IMR-90 (cell line): ENCODE results near the gene VEZT. TPM values are rescaled to one million over a fixed set of nuclear protein-coding genes. Genes with fewer than 3 reads are reported as not detected.

ENCODE experiments used
- ATAC-seq: fragments of 200-7000 bp; cut with Tn5 transposase; 2 replicates; pipeline ENCODE4 v1.9.1; 2020; ENCODE audit warnings: low read depth, mild to moderate bottlenecking, moderate library complexity
- BruUV-seq: library from RNA; stranded (reverse); fragments of 400-500 nt; replicated peaks from 2 replicates; lab custom pipeline; 2021; lab: Mats Ljungman, UMichigan
- CTCF ChIA-PET: fragments of 300-600 bp; formaldehyde crosslinking; extraction: SDS; loops from one replicate; lab custom pipeline; 2021; ENCODE audit warnings: antibody characterized with exemption; lab: Yijun Ruan, JAX
- POLR2A ChIA-PET: fragments of 300-600 bp; sonication (Branson Sonifier 250); formaldehyde crosslinking; loops from one replicate; lab custom pipeline; 2022; ENCODE audit warnings: antibody characterized with exemption; ENCODE audit not compliant: unreplicated experiment; lab: Charles Lee
- DNase-seq: peaks from one replicate; pipeline ENCODE4 v3.0.0; 2013
- H2AFZ ChIP-seq: replicated peaks from 2 replicates; pipeline ENCODE3; 2013; ENCODE audit warnings: low read length, mild to moderate bottlenecking; ENCODE audit not compliant: poor library complexity
- H2AK5ac ChIP-seq: 2 replicates; pipeline ENCODE4 v1.6.1; 2013; ENCODE audit warnings: low read depth, low read length, inconsistent platforms
- H2AK9ac ChIP-seq: replicated peaks from 2 replicates; pipeline ENCODE3; 2013; ENCODE audit warnings: mild to moderate bottlenecking, low read depth, low read length, moderate library complexity; ENCODE audit not compliant: poor library complexity
- H2BK120ac ChIP-seq: 2 replicates; pipeline ENCODE4 v1.6.1; 2013; ENCODE audit warnings: low read depth, low read length, inconsistent platforms
- H2BK15ac ChIP-seq: 3 replicates; pipeline ENCODE4 v1.6.1; 2013; ENCODE audit warnings: low read depth, low read length, inconsistent platforms
- H2BK20ac ChIP-seq: 2 replicates; pipeline ENCODE4 v1.6.1; 2013; ENCODE audit warnings: low read depth, mild to moderate bottlenecking, inconsistent platforms, low read length, moderate library complexity
- H2BK5ac ChIP-seq: 2 replicates; pipeline ENCODE4 v1.6.1; 2013; ENCODE audit warnings: mild to moderate bottlenecking, low read depth, low read length, inconsistent platforms; ENCODE audit not compliant: poor library complexity, severe bottlenecking
- H3K14ac ChIP-seq: replicated peaks from 2 replicates; pipeline ENCODE4 v1.6.1; 2013; ENCODE audit warnings: low read depth, low read length, inconsistent platforms
- H3K18ac ChIP-seq: 2 replicates; pipeline ENCODE4 v1.6.1; 2013; ENCODE audit warnings: low read depth, low read length, control low read depth
- H3K23ac ChIP-seq: 2 replicates; pipeline ENCODE4 v1.6.1; 2013; ENCODE audit warnings: low read depth, low read length, inconsistent platforms
- H3K27ac ChIP-seq: 2 replicates; pipeline ENCODE4 v1.5.1; 2013; ENCODE audit warnings: mild to moderate bottlenecking, control low read depth, low read length; ENCODE audit not compliant: insufficient read depth
- H3K27me3 ChIP-seq: 2 replicates; pipeline ENCODE4 v1.6.1; 2013; ENCODE audit warnings: low read length; ENCODE audit not compliant: control insufficient read depth, insufficient read depth
- H3K36me3 ChIP-seq: 2 replicates; pipeline ENCODE4 v1.6.1; 2013; ENCODE audit warnings: low read length, mixed read lengths; ENCODE audit not compliant: control insufficient read depth, insufficient read depth
- H3K4ac ChIP-seq: 2 replicates; pipeline ENCODE4 v1.6.1; 2013; ENCODE audit warnings: low read depth, low read length, inconsistent platforms
- H3K4me1 ChIP-seq: 2 replicates; pipeline ENCODE4 v1.6.1; 2013; ENCODE audit warnings: low read length, mixed read lengths; ENCODE audit not compliant: control insufficient read depth, insufficient read depth
- H3K4me2 ChIP-seq: 2 replicates; pipeline ENCODE4 v1.6.1; 2013; ENCODE audit warnings: low read depth, mild to moderate bottlenecking, control low read depth, low read length, moderate library complexity
- H3K4me3 ChIP-seq: 2 replicates; pipeline ENCODE4 v1.5.1; 2013; ENCODE audit warnings: low read depth, mild to moderate bottlenecking, control low read depth, low read length, moderate library complexity; ENCODE audit not compliant: insufficient read depth
- H3K56ac ChIP-seq: 2 replicates; pipeline ENCODE4 v1.6.1; 2013; ENCODE audit warnings: low read length, inconsistent platforms; ENCODE audit not compliant: insufficient read depth; ENCODE audit errors: extremely low read depth
- H3K79me1 ChIP-seq, 2 experiments: 2 replicates each; pipeline ENCODE4 v1.6.1; 2013; ENCODE audit warnings: low read length in 2 of 2, inconsistent platforms in 1 of 2, low read depth in 1 of 2
- H3K9ac ChIP-seq: 2 replicates; pipeline ENCODE4 v1.6.1; 2013; ENCODE audit warnings: low read depth, low read length, control low read depth
- H3K9me1 ChIP-seq: 2 replicates; pipeline ENCODE4 v1.6.1; 2013; ENCODE audit warnings: low read length, inconsistent platforms; ENCODE audit not compliant: insufficient read depth
- H3K9me3 ChIP-seq: 2 replicates; pipeline ENCODE4 v1.6.1; 2013; ENCODE audit warnings: low read length; ENCODE audit not compliant: control insufficient read depth, insufficient read depth
- H4K20me1 ChIP-seq: 2 replicates; pipeline ENCODE4 v1.6.1; 2013; ENCODE audit warnings: low read length, inconsistent platforms; ENCODE audit not compliant: insufficient read depth
- H4K5ac ChIP-seq: 2 replicates; pipeline ENCODE4 v1.6.1; 2013; ENCODE audit warnings: mild to moderate bottlenecking, low read depth, low read length, control low read depth
- H4K8ac ChIP-seq, 2 experiments: 2 replicates each; pipeline ENCODE4 v1.6.1; 2013; ENCODE audit warnings: low read depth in 2 of 2, low read length in 2 of 2, control low read depth in 1 of 2, inconsistent platforms in 1 of 2
- H4K91ac ChIP-seq: 2 replicates; pipeline ENCODE4 v1.6.1; 2013; ENCODE audit warnings: low read depth, low read length, inconsistent platforms; ENCODE audit not compliant: insufficient read depth
- CEBPB ChIP-seq: IDR thresholded peaks from 2 replicates; pipeline ENCODE4 v1.6.1; 2012; ENCODE audit warnings: low read depth, low read length, improper control_type of control experiment
- CHD1 ChIP-seq: IDR thresholded peaks from 2 replicates; pipeline ENCODE4 v1.6.1; 2012; ENCODE audit warnings: low read depth, low read length, improper control_type of control experiment
- FOS ChIP-seq: fragments of 150-350 bp; IDR thresholded peaks from 2 replicates; pipeline ENCODE4 v1.6.1; 2016; ENCODE audit warnings: low read depth, low read length
- MAFK ChIP-seq: IDR thresholded peaks from 2 replicates; pipeline ENCODE4 v1.6.1; 2012; ENCODE audit warnings: low read depth, low read length, improper control_type of control experiment
- MXI1 ChIP-seq: IDR thresholded peaks from 2 replicates; pipeline ENCODE4 v1.6.1; 2012; ENCODE audit warnings: low read depth, mild to moderate bottlenecking, low read length, moderate library complexity, borderline replicate concordance
- POLR2A ChIP-seq: IDR thresholded peaks from 2 replicates; pipeline ENCODE4 v1.6.1; 2012; ENCODE audit warnings: mild to moderate bottlenecking, low read depth, low read length
- USF2 ChIP-seq: fragments of 150-350 bp; IDR thresholded peaks from 2 replicates; pipeline ENCODE4 v1.6.1; 2017; ENCODE audit warnings: mild to moderate bottlenecking, antibody characterized with exemption, low read length, low read depth
- dilution Hi-C: fragments of 300-500 bp; cut with HindIII; formaldehyde crosslinking; loops from one replicate; pipeline ENCODE4 v1.14.3; 2018; ENCODE audit warnings: low sequenced_read_pairs; ENCODE audit not compliant: unreplicated experiment
- in situ Hi-C: fragments of 300-500 bp; cut with MboI; formaldehyde crosslinking; loops from 3 replicates; pipeline ENCODE4 v1.14.3; 2019; ENCODE audit warnings: low sequenced_read_pairs, inconsistent platforms, mixed read lengths
- intact Hi-C: fragments of 100-400 bp; cut with micrococcal nuclease; formaldehyde crosslinking; loops from 2 replicates; pipeline ENCODE4 v1.10.0; 2022
- polyA plus RNA-seq, 3 experiments: library from polyadenylated mRNA; depleted of rRNA; stranded (reverse); fragments of >200 nt; gene quantifications; 2 replicates each; pipeline ENCODE4 v1.2.3, GENCODE V29; 2012; ENCODE audit warnings: low replicate concordance in 1 of 3
- total RNA-seq: library from RNA; depleted of rRNA; stranded (reverse); fragments of >200 nt; gene quantifications from 2 replicates; pipeline ENCODE4 v1.2.3, GENCODE V29; 2012

The VEZT gene
- total and polyA plus RNA-seq, 2 of the 4 experiments (the other 2 are of a cell fraction) = 54.5 to 90.2 TPM

GRCh38 chr12:95328708-95329107 is 111.1 kb downstream of the VEZT start:
- ATAC-seq = no peak
- H3K4ac ChIP-seq = no peak overlapping the region
- no peak overlapping the region for H2AFZ ChIP-seq
- H4K8ac ChIP-seq = no peak overlapping the region
- no peak overlapping the region for H3K23ac ChIP-seq
- H3K4me2 ChIP-seq = no peak overlapping the region
- dilution Hi-C loops (no loop called here), intact Hi-C loops (no loop called here), in situ Hi-C loops (loop anchor here (25.0 kb wide), 1 partner anchor 1191 kb away; the partner anchor contains the start of gene PLXNC1)
- no peak overlapping the region for H2BK20ac ChIP-seq
- no peak overlapping the region for H4K91ac ChIP-seq
- H3K14ac ChIP-seq = no peak overlapping the region
- H4K20me1 ChIP-seq = no peaks in the 10 kb centered on the region
- no peaks in the 10 kb centered on the region for H3K9me1 ChIP-seq
- H3K27me3 ChIP-seq = no peaks in the 10 kb centered on the region
- no peak overlapping the region for H3K27ac ChIP-seq
- no peaks in the 10 kb centered on the region for H3K9me3 ChIP-seq
- H2AK9ac ChIP-seq = no peak overlapping the region
- H2BK120ac ChIP-seq = no peak overlapping the region
- H3K9ac ChIP-seq = no peak overlapping the region
- H2BK15ac ChIP-seq = no peak overlapping the region
- H3K18ac ChIP-seq = no peak overlapping the region
- CTCF ChIA-PET = no interaction called here
- POLR2A ChIA-PET = no interaction called here
- H3K79me1 ChIP-seq = no peaks in the 10 kb centered on the region
- no peak overlapping the region for H2AK5ac ChIP-seq
- no peak overlapping the region for H3K4me3 ChIP-seq
- no peak for DNase-seq
- no peak overlapping the region for H3K56ac ChIP-seq
- TF ChIP-seq FOS (no peak), MXI1 (no peak), USF2 (no peak), POLR2A (no peak), MAFK (no peak), CEBPB (no peak), CHD1 (no peak)
- H3K4me1 ChIP-seq = peaks cover 4% of the 10 kb centered on the region
- no peak overlapping the region for H4K5ac ChIP-seq
- no TSS peak for BruUV-seq
- H2BK5ac ChIP-seq = no peak overlapping the region
- H3K36me3 ChIP-seq = no peaks in the 10 kb centered on the region
